ENCODE measurements around the gene FRA10AC1.

DNA sequence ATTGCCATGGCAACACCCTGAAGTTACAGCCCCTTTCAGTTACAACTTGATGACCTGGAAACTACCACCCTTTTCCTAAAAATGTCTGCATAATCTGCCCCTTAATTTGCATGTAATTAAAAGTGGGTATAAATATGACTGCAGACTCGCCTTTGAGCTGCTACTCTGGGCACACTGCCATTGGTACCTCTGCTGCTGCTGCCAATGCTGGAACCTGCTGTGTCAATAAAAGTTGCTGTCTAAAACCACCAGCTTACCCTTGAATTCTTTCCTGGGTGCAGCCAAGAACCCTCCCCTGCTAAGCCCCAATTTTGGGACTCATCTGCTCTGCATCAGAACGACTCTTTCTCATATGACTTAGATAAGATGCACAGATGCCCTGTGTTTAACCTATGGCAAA is 10.2 kb upstream of the FRA10AC1 start:
- TF ChIP-seq, protein P1, sequence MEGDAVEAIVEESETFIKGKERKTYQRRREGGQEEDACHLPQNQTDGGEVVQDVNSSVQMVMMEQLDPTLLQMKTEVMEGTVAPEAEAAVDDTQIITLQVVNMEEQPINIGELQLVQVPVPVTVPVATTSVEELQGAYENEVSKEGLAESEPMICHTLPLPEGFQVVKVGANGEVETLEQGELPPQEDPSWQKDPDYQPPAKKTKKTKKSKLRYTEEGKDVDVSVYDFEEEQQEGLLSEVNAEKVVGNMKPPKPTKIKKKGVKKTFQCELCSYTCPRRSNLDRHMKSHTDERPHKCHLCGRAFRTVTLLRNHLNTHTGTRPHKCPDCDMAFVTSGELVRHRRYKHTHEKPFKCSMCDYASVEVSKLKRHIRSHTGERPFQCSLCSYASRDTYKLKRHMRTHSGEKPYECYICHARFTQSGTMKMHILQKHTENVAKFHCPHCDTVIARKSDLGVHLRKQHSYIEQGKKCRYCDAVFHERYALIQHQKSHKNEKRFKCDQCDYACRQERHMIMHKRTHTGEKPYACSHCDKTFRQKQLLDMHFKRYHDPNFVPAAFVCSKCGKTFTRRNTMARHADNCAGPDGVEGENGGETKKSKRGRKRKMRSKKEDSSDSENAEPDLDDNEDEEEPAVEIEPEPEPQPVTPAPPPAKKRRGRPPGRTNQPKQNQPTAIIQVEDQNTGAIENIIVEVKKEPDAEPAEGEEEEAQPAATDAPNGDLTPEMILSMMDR (IDR thresholded peaks at IDR 0.05; ENCODE audit: low read depth, low read length, poor library complexity, severe bottlenecking): no peak
- no peak for TF ChIP-seq EZH2phosphoT487 (IDR thresholded peaks at IDR 0.05; ENCODE audit: borderline replicate concordance, low read length)
